Endodermal cell (in vitro differentiated cells): ENCODE results near the gene MAN1B1. TPM values are rescaled to one million over a fixed set of nuclear protein-coding genes. Genes with fewer than 3 reads are reported as not detected.

Source experiments
- DNase-seq: peaks from one replicate; pipeline ENCODE4 v3.0.0-alpha.2; 2017
- H3K27ac ChIP-seq: 2 replicates; pipeline ENCODE4 v1.5.1; 2013; ENCODE audit warnings: mild to moderate bottlenecking, low read depth, low read length, moderate library complexity
- H3K27me3 ChIP-seq: 2 replicates; pipeline ENCODE4 v1.6.1; 2013; ENCODE audit warnings: mild to moderate bottlenecking, low read length, moderate library complexity; ENCODE audit not compliant: insufficient read depth, control insufficient read depth, poor library complexity, severe bottlenecking
- H3K36me3 ChIP-seq: 2 replicates; pipeline ENCODE4 v1.7.0; 2013; ENCODE audit warnings: mild to moderate bottlenecking, low read length, moderate library complexity; ENCODE audit not compliant: control insufficient read depth, insufficient read depth
- H3K4me1 ChIP-seq: one replicate; pipeline ENCODE4 v1.7.0; 2013; ENCODE audit warnings: low read length; ENCODE audit not compliant: control insufficient read depth, insufficient read depth
- H3K4me3 ChIP-seq: 2 replicates; pipeline ENCODE4 v1.5.1; 2013; ENCODE audit warnings: mild to moderate bottlenecking, low read length, moderate library complexity
- H3K9ac ChIP-seq: 2 replicates; pipeline ENCODE4 v1.6.1; 2013; ENCODE audit warnings: mild to moderate bottlenecking, low read length, moderate library complexity; ENCODE audit not compliant: poor library complexity, severe bottlenecking; ENCODE audit errors: extremely low read depth
- H3K9me3 ChIP-seq: 2 replicates; pipeline ENCODE4 v1.6.1; 2013; ENCODE audit warnings: mild to moderate bottlenecking, low read length, moderate library complexity; ENCODE audit not compliant: control insufficient read depth
- H3K27ac Mint-ChIP-seq: 2 replicates; pipeline ENCODE4 v1.8.0; 2020; ENCODE audit warnings: mixed read lengths
- H3K27me3 Mint-ChIP-seq: 2 replicates; pipeline ENCODE4 v1.8.0; 2021; ENCODE audit warnings: mild to moderate bottlenecking, mixed read lengths; ENCODE audit not compliant: insufficient read depth
- H3K36me3 Mint-ChIP-seq: 2 replicates; pipeline ENCODE4 v1.8.0; 2020; ENCODE audit warnings: low read depth, mixed read lengths
- H3K4me1 Mint-ChIP-seq: 2 replicates; pipeline ENCODE4 v1.8.0; 2020; ENCODE audit warnings: mixed read lengths
- H3K4me3 Mint-ChIP-seq: 2 replicates; pipeline ENCODE4 v1.8.0; 2020; ENCODE audit warnings: mild to moderate bottlenecking, moderate library complexity, mixed read lengths
- H3K9me3 Mint-ChIP-seq: 2 replicates; pipeline ENCODE4 v1.8.0; 2020; ENCODE audit warnings: mild to moderate bottlenecking, mixed read lengths
- CTCF ChIP-seq: fragments of 200-600 bp; sonication (generic); conservative IDR thresholded peaks from 2 replicates; pipeline ENCODE4 v1.5.0; 2021; ENCODE audit warnings: antibody characterized with exemption, mild to moderate bottlenecking
- WGBS, 2 experiments: methylation state at CpG; one replicate each; pipeline versions ENCODE4 v1.1.5 to v1.1.7; 2013; ENCODE audit warnings: missing lambda C conversion rate in 2 of 2, mixed read lengths in 1 of 2; ENCODE audit not compliant: insufficient coverage in 1 of 2, insufficient read length in 1 of 2; 5-methylcytosine and 5-hydroxymethylcytosine counted together
- total RNA-seq, 2 donors: library from RNA; stranded (reverse); fragmentation: NEBNext Ultra II Directional in 1 of 2; extraction: Animal tissue kit (Norgen Biotek cat#: 25700) in 1 of 2; gene quantifications; 2 replicates in 1 of 2; 3 replicates in 1 of 2; pipeline ENCODE4 v1.2.1, GENCODE V29; 2021

Gene MAN1B1
- total RNA-seq, 2 donors from 2014 or later: 62.1 to 63.5 TPM

GRCh38 chr9:137147793-137148160 lies 61.0 kb downstream of the MAN1B1 start:
- TF ChIP-seq CTCF: no peak
- Histone ChIP-seq H3K4me3 (no peak overlapping the region), H3K27me3 (peaks cover 29% of the 10 kb centered on the region), H3K4me1 (no peaks in the 10 kb centered on the region), H3K27ac (no peak overlapping the region), H3K9ac (no peak overlapping the region), H3K36me3 (no peaks in the 10 kb centered on the region), H3K9me3 (no peaks in the 10 kb centered on the region)
- WGBS, 2 experiments: 62 to 67% methylated on average over 13 to 24 of the region's 24 CpGs
- peaks cover 29% of the 10 kb centered on the region for H3K27me3 Mint-ChIP-seq
- no peaks in the 10 kb centered on the region for H3K36me3 Mint-ChIP-seq
- no peak for DNase-seq
- H3K4me1 Mint-ChIP-seq: no peaks in the 10 kb centered on the region
- no peaks in the 10 kb centered on the region for H3K9me3 Mint-ChIP-seq
- no peak overlapping the region for H3K27ac Mint-ChIP-seq
- no peak overlapping the region for H3K4me3 Mint-ChIP-seq

- WGBS, 2 experiments: 80 to 84% methylated on average over 24 to 27 of the region's 27 CpGs
- Histone ChIP-seq H3K9ac (no peak overlapping the region), H3K4me1 (no peaks in the 10 kb centered on the region), H3K36me3 (no peaks in the 10 kb centered on the region), H3K27ac (no peak overlapping the region), H3K4me3 (no peak overlapping the region), H3K27me3 (peaks cover 24% of the 10 kb centered on the region), H3K9me3 (no peaks in the 10 kb centered on the region)
- Mint-ChIP-seq H3K27ac (no peak overlapping the region), H3K4me1 (no peaks in the 10 kb centered on the region), H3K36me3 (no peaks in the 10 kb centered on the region), H3K27me3 (peaks cover 25% of the 10 kb centered on the region), H3K9me3 (no peaks in the 10 kb centered on the region), H3K4me3 (no peak overlapping the region)
- no peak for DNase-seq
- no peak for TF ChIP-seq CTCF
Observed at GRCh38 chr9:137148242-137148641, 61.5 kb downstream of the MAN1B1 start.

- H3K4me1 Mint-ChIP-seq: no peaks in the 10 kb centered on the region
- no peak overlapping the region for H3K27ac Mint-ChIP-seq
- H3K36me3 ChIP-seq: no peaks in the 10 kb centered on the region
- peaks cover 20% of the 10 kb centered on the region for H3K27me3 ChIP-seq
- no peaks in the 10 kb centered on the region for H3K36me3 Mint-ChIP-seq
- no peaks in the 10 kb centered on the region for H3K9me3 Mint-ChIP-seq
- no peak for DNase-seq
- WGBS, 2 experiments: 90% methylated on average over 15 to 19 of the region's 19 CpGs
- no peak for TF ChIP-seq CTCF
- no peaks in the 10 kb centered on the region for H3K4me1 ChIP-seq
- no peak overlapping the region for H3K4me3 Mint-ChIP-seq
- no peak overlapping the region for H3K27ac ChIP-seq
- H3K27me3 Mint-ChIP-seq: peaks cover 21% of the 10 kb centered on the region
- no peak overlapping the region for H3K4me3 ChIP-seq
- no peaks in the 10 kb centered on the region for H3K9me3 ChIP-seq
- H3K9ac ChIP-seq: no peak overlapping the region
Observed at GRCh38 chr9:137148661-137149060, 61.9 kb downstream of the MAN1B1 start.
